Retinal pigment epithelial cell (primary cell): Measurements from ENCODE around the gene CD53.
"Not testable (repeated sequence)": the region's sequence is repeated elsewhere in the genome, so short reads cannot be mapped to it uniquely, and the experiment has no call there.

ENCODE experiments used
- DNase-seq: peaks from one replicate; pipeline ENCODE4 v3.0.0-alpha.2; 2010; ENCODE audit warnings: low read depth
- H3K4me3 ChIP-seq: 2 replicates; pipeline ENCODE4 v1.5.1; 2011; ENCODE audit warnings: mild to moderate bottlenecking, low read length, control low read depth, moderate library complexity
- CTCF ChIP-seq: conservative IDR thresholded peaks from 2 replicates; pipeline ENCODE4 v1.5.1; 2011; ENCODE audit warnings: low read depth, low read length, control low read depth, inconsistent platforms

The CD53 gene

GRCh38 chr1:110853135-110853534 lies 19.8 kb upstream of the CD53 start:
- no peak for DNase-seq
- TF ChIP-seq CTCF = no peak
- H3K4me3 ChIP-seq = no peak overlapping the region

DNA sequence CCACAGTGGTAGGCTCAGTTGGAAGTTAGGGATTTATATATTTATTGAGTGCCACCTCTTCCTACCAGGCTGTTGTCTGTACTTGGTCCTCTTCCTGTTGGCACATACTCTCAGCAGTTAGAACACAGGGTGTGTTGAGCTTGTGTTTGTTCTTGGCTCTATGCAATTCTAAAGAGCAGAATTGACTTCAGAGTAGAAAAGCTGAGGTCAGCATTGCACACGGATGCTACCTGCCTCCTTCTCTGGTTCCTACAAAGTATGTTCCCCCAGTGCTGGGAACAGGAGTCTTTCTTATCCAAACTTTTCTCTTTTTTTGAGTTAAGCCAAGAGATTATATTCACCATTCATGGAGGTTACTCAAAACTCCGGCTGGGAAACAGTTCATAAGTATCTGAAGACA lies 16.5 kb upstream of the CD53 start:
- H3K4me3 ChIP-seq = no peak overlapping the region
- DNase-seq = no peak
- no peak for TF ChIP-seq CTCF

DNA sequence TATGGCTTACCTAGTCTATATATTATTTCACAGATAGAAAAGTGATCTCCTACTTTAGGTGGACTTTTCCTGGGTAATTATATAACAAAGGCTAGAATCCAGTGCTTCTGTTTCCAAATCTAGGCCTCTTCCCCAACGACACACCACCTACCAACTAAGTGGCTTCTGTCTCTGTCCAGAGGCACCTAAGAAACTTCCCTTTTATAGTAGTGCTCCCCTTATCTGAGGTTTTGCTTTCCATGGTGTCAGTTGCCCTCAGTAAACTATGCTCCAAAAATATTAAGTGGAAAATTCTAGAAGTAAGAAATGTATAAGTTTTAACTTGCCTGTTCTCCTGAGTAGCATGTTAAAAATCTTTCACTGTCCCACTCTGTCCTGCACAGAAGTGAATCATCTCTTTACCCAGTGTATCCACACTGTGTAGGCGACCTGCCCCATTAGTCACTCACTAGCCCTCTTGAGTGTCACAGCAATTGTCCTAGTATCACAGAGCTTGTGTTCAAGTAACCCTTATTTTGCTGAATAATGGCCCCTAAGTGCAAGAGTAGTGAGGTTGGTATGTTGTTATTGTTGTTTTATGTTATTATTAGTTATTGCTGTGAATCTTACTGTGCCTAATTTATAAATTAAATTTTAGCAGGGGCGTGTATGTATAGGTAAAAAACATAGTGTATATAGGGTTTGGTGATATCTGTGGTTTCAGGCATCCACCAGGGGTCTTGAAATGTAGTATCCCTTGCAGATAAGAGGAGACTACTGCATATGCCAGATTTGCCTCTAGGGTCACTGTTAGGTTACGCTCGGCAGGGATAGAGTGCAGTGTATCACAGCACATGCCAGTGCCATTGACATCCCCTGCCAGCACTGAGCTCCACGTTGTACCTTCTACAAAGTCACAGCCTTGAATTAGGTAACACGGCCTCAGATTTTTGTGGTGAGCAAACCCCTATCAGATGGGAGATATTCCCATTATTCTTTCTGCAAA lies 14.7 kb upstream of the CD53 start:
- DNase-seq = no peak
- H3K4me3 ChIP-seq = no peak overlapping the region
- no peak for TF ChIP-seq CTCF

- TF ChIP-seq CTCF = no peak
- no peak for DNase-seq
- H3K4me3 ChIP-seq = no peak overlapping the region
Observed at GRCh38 chr1:110859062-110859461, 13.9 kb upstream of the CD53 start.

- TF ChIP-seq CTCF = no peak
Observed at GRCh38 chr1:110860174-110860573, 12.8 kb upstream of the CD53 start.

DNA sequence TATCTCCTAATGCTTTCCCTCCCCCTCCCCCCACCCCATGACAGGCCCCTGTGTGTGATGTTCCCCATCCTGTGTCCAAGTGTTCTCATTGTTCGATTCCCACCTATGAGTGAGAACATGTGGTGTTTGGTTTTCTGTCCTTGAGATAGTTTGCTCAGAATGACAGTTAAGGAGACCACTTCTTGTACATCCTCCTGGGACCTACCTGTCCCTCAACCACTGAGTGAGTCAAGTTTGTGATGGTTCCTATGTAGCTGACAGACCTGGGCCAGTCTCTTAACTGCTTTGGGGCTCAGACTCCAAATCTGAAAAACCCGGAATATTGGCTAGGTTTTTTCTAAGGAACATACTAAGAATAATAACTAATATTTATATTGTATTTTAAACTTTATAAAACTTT lies 12.3 kb upstream of the CD53 start:
- H3K4me3 ChIP-seq, DNase-seq: not testable (repeated sequence)

More at GRCh38 chr1:110860174-110860573, 12.8 kb upstream of the CD53 start:
- no peak overlapping the region for H3K4me3 ChIP-seq
- DNase-seq = no peak

DNA sequence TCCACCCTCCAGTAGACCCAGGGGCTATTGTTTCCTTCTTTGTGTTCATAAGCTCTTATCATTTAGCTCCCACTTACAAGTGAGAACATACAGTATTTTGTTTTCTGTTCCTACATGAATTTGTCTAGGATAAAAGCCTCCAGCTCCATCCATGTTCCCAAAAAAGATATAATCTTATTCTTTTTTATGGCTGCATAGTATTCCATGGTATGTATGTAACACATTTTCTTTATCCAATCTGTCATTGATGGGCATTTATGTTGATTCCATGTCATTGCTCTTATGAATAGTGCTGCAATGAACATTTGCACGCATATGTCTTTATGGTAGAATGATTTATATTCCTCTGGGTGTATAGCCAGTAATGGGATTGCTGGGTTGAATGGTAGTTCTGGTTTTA lies 11.0 kb upstream of the CD53 start:
- not testable (repeated sequence) for H3K4me3 ChIP-seq, DNase-seq

DNA sequence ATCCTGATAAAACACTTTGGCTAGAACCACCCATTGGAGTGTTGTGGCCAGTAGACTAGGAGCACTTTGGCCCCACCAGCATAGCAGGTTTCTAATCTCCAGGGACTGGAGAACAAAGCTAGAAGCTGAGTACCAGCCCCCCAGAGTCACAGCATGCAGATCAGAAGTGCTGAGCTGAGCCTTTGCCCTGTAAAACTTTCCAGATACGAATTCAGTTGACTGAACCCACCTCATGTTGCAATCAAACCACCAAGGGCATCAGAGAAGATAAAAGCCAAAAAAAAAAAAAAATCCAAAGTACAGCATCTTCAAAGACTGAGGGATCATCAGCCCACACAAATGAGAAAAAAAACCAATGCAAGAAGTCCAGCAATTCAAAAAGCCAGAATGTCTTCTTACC lies 8.7 kb upstream of the CD53 start:
- no peak for TF ChIP-seq CTCF

More for the DNA sequence above, 8.7 kb upstream of the CD53 start:
- no peak overlapping the region for H3K4me3 ChIP-seq
- no peak for DNase-seq
